Cardiac fibroblast (primary cell): ENCODE measurements around the gene ARHGDIG.

Source experiments
- DNase-seq, 2 donors: peaks; one replicate each; pipeline versions ENCODE4 v3.0.0 to v3.0.0-alpha.2; 2010; ENCODE audit warnings: low read depth in 2 of 2
- H3K4me3 ChIP-seq, 2 donors: replicated peaks in 1 of 2; 1 replicate in 1 of 2; 2 replicates in 1 of 2; pipeline ENCODE4 v1.5.1; 2011; ENCODE audit warnings: low read depth in 2 of 2, low read length in 2 of 2, mild to moderate bottlenecking in 2 of 2, moderate library complexity in 1 of 2
- TF ChIP-seq, protein P1 (sequence below): IDR thresholded peaks from one replicate; pipeline ENCODE4 v1.5.1; 2011; ENCODE audit warnings: low read depth, mild to moderate bottlenecking, low read length, inconsistent platforms

Gene ARHGDIG

DNA sequence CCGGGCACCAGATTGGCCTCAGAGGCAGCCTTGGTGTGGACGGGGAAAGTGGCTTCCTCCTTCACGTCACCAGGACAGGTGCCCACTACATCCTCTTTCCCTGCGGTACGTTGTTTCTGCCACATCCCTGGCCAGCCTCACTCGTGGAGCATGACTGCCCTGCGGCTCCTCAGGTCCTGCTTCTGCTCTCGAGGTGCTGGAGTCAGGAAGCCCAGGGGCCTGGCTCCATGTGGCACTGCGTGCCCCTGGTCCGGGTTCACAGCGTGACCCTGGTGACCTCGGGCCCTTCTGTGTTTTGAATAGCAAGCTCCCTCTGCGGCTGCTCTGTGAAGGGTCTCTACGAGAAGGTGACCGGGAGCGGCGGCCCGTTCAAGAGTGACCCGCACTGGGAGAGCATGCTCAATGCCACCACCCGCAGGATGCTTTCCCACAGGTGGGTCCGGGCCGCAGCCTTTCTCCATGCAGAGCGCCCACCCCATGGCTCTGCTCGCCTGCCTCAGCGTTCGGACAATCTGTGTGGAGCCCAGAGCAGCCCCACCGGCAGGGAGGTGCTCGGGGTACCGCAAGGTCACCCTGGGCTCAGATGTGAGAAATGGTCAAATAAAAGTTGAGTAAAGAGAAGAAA is 18.2 kb upstream of the ARHGDIG start:
- TF ChIP-seq, protein P1, sequence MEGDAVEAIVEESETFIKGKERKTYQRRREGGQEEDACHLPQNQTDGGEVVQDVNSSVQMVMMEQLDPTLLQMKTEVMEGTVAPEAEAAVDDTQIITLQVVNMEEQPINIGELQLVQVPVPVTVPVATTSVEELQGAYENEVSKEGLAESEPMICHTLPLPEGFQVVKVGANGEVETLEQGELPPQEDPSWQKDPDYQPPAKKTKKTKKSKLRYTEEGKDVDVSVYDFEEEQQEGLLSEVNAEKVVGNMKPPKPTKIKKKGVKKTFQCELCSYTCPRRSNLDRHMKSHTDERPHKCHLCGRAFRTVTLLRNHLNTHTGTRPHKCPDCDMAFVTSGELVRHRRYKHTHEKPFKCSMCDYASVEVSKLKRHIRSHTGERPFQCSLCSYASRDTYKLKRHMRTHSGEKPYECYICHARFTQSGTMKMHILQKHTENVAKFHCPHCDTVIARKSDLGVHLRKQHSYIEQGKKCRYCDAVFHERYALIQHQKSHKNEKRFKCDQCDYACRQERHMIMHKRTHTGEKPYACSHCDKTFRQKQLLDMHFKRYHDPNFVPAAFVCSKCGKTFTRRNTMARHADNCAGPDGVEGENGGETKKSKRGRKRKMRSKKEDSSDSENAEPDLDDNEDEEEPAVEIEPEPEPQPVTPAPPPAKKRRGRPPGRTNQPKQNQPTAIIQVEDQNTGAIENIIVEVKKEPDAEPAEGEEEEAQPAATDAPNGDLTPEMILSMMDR = no peak
- no peak for DNase-seq
- no peak overlapping the region for H3K4me3 ChIP-seq

- DNase-seq = no peak
- H3K4me3 ChIP-seq = no peak overlapping the region
- TF ChIP-seq, protein P1 = no peak
Observed at GRCh38 chr16:263182-263774, 17.1 kb upstream of the ARHGDIG start.

GRCh38 chr16:263944-264343 is 16.4 kb upstream of the ARHGDIG start:
- H3K4me3 ChIP-seq = no peak overlapping the region
- TF ChIP-seq, protein P1 = no peak
- DNase-seq = no peak

- no peak for DNase-seq
- no peak overlapping the region for H3K4me3 ChIP-seq
- TF ChIP-seq, protein P1 = no peak
Observed at GRCh38 chr16:264440-264951, 15.9 kb upstream of the ARHGDIG start.

GRCh38 chr16:265002-265529 is 15.3 kb upstream of the ARHGDIG start:
- DNase-seq = no peak
- TF ChIP-seq, protein P1 = no peak
- no peak overlapping the region for H3K4me3 ChIP-seq

- TF ChIP-seq, protein P1 = no peak
- H3K4me3 ChIP-seq = no peak overlapping the region
- no peak for DNase-seq
Observed at GRCh38 chr16:265711-266110, 14.7 kb upstream of the ARHGDIG start.
